GM12878 (cell line): ENCODE data around the gene RBBP4.

Experiments used
- MYC ChIP-seq: IDR thresholded peaks from 2 replicates; pipeline ENCODE4 v1.6.1; 2011; ENCODE audit warnings: mild to moderate bottlenecking, low read length, moderate library complexity, inconsistent platforms; ENCODE audit not compliant: insufficient read depth, insufficient replicate concordance, insufficient read length, severe bottlenecking
- RFX5 ChIP-seq: IDR thresholded peaks from 2 replicates; pipeline ENCODE4 v1.6.1; 2011; ENCODE audit warnings: low read depth, low read length, improper control_type of control experiment
- SUZ12 ChIP-seq: fragments of 200-600 bp; sonication (generic); IDR thresholded peaks from one replicate; pipeline ENCODE4 v1.6.1; 2018; ENCODE audit warnings: antibody characterized with exemption, mild to moderate bottlenecking; ENCODE audit not compliant: unreplicated experiment

DNA sequence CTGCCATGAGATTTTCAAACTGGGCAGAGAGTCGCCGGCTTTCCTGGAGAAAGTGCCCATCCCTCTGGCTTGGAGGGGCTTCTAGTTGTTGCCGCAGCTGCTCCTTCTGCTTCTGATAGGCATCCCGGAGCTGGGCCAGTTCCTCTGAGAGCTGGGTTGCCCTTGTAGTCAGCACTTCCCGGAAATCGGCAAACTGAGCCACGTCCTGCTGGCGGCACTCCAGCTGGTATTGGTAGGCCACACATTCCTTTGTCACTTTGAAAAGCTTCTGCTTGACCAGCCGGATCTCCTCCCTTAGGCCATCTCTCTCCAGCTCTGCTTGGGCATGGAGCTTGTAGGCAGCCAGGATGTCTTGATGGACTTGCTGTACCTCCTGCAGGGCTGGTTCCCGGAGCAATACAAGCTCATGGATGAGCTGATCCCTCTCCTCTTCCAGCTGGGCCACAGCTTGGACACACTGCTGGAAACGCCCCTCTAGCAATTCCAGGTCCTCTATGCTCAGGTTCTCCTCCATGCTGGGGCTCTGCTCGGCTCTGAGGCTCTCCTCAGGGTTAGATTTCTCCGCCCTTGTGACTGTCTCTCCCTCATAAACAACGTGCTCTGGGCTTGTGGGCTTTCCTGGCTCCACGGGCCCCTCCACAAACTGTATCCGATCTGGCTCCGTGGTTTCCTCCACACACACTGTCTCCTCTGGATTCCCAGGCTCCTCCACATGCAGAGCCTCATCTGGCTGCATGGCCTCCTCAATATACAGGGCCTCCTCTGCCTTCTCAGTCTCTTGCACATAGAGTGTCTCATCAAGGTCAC lies 44.3 kb downstream of the RBBP4 start:
- no peak for TF ChIP-seq SUZ12
- no peak for TF ChIP-seq RFX5
- no peak for TF ChIP-seq MYC
